Duodenal mucosa (tissue), 2 donors: Measurements from ENCODE around the gene CMIP.

ENCODE experiments used
- H3K27ac ChIP-seq: one replicate; pipeline ENCODE4 v1.7.0; 2013; ENCODE audit warnings: low read depth, low read length
- H3K27me3 ChIP-seq, 2 donors: one replicate each; pipeline ENCODE4 v1.7.0; 2013; ENCODE audit warnings: low read length in 2 of 2, control low read depth in 1 of 2; ENCODE audit not compliant: insufficient read depth in 2 of 2, control insufficient read depth in 1 of 2
- H3K36me3 ChIP-seq, 2 donors: one replicate each; pipeline ENCODE4 v1.7.0; 2013; ENCODE audit warnings: low read length in 2 of 2, control low read depth in 1 of 2; ENCODE audit not compliant: insufficient read depth in 2 of 2, control insufficient read depth in 1 of 2
- H3K4me1 ChIP-seq, 2 donors: one replicate each; pipeline ENCODE4 v1.7.0; 2013; ENCODE audit warnings: low read length in 2 of 2, control low read depth in 1 of 2; ENCODE audit not compliant: insufficient read depth in 2 of 2, control insufficient read depth in 1 of 2
- H3K4me3 ChIP-seq, 2 donors: one replicate each; pipeline ENCODE4 v1.7.0; 2013; ENCODE audit warnings: low read length in 2 of 2, low read depth in 1 of 2
- H3K9ac ChIP-seq, 2 donors: one replicate each; pipeline ENCODE4 v1.7.0; 2013; ENCODE audit warnings: low read length in 2 of 2, low read depth in 1 of 2
- H3K9me3 ChIP-seq, 2 donors: one replicate each; pipeline ENCODE4 v1.7.0; 2013; ENCODE audit warnings: low read length in 2 of 2, control low read depth in 1 of 2; ENCODE audit not compliant: control insufficient read depth in 1 of 2

The CMIP gene

GRCh38 chr16:81590714-81591544, 146.3 kb downstream of the CMIP start:
- Histone ChIP-seq H3K4me1 (peaks cover 22 to 29% of the 10 kb centered on the region in 2 donors), H3K36me3 (peaks cover 0 to 4% of the 10 kb centered on the region in 2 donors), H3K4me3 (no peak overlapping the region), H3K27me3 (no peaks in the 10 kb centered on the region), H3K9ac (peak overlapping the region in 1 of 2 donors; percentile 43), H3K9me3 (no peaks in the 10 kb centered on the region), H3K27ac (no peak overlapping the region)

- peaks cover 0 to 4% of the 10 kb centered on the region in 2 donors for H3K36me3 ChIP-seq
- no peaks in the 10 kb centered on the region for H3K27me3 ChIP-seq
- no peak overlapping the region for H3K27ac ChIP-seq
- peak overlapping the region in 1 of 2 donors; percentile 43 for H3K9ac ChIP-seq
- no peak overlapping the region for H3K4me3 ChIP-seq
- peaks cover 21 to 32% of the 10 kb centered on the region in 2 donors for H3K4me1 ChIP-seq
- H3K9me3 ChIP-seq = no peaks in the 10 kb centered on the region
These were observed 146.9 kb downstream of the CMIP start for GRCh38 chr16:81591545-81591870.

GRCh38 chr16:81592353-81592866, 147.8 kb downstream of the CMIP start:
- Histone ChIP-seq H3K27me3 (no peaks in the 10 kb centered on the region), H3K9me3 (no peaks in the 10 kb centered on the region), H3K27ac (no peak overlapping the region), H3K4me1 (peaks cover 26 to 39% of the 10 kb centered on the region in 2 donors), H3K4me3 (peak overlapping the region; percentile 26 to 48), H3K36me3 (peaks cover 0 to 4% of the 10 kb centered on the region in 2 donors), H3K9ac (no peak overlapping the region)

- no peak overlapping the region for H3K27ac ChIP-seq
- H3K4me3 ChIP-seq = no peak overlapping the region
- peaks cover 0 to 6% of the 10 kb centered on the region in 2 donors for H3K36me3 ChIP-seq
- H3K27me3 ChIP-seq = no peaks in the 10 kb centered on the region
- no peak overlapping the region for H3K9ac ChIP-seq
- H3K9me3 ChIP-seq = no peaks in the 10 kb centered on the region
- H3K4me1 ChIP-seq = peaks cover 32 to 43% of the 10 kb centered on the region in 2 donors
These were observed 148.9 kb downstream of the CMIP start for GRCh38 chr16:81593481-81593880.

GRCh38 chr16:81595629-81596292, 151.2 kb downstream of the CMIP start:
- Histone ChIP-seq H3K27ac (no peak overlapping the region), H3K9ac (no peak overlapping the region), H3K27me3 (no peaks in the 10 kb centered on the region), H3K4me3 (no peak overlapping the region), H3K9me3 (no peaks in the 10 kb centered on the region), H3K4me1 (peaks cover 35 to 45% of the 10 kb centered on the region in 2 donors), H3K36me3 (peaks cover 0 to 8% of the 10 kb centered on the region in 2 donors)

GRCh38 chr16:81597079-81597658, 152.6 kb downstream of the CMIP start:
- Histone ChIP-seq H3K27me3 (no peaks in the 10 kb centered on the region), H3K4me3 (no peak overlapping the region), H3K36me3 (peaks cover 0 to 8% of the 10 kb centered on the region in 2 donors), H3K9ac (no peak overlapping the region), H3K9me3 (no peaks in the 10 kb centered on the region), H3K27ac (no peak overlapping the region), H3K4me1 (peaks cover 38 to 43% of the 10 kb centered on the region in 2 donors)

GRCh38 chr16:81598083-81598482, 153.5 kb downstream of the CMIP start:
- H3K27ac ChIP-seq = no peak overlapping the region

GRCh38 chr16:81599034-81599744, 154.6 kb downstream of the CMIP start:
- no peak overlapping the region for H3K27ac ChIP-seq
- H3K9ac ChIP-seq = no peak overlapping the region

More at GRCh38 chr16:81598083-81598482, 153.5 kb downstream of the CMIP start:
- Histone ChIP-seq H3K9ac (no peak overlapping the region), H3K4me3 (no peak overlapping the region), H3K9me3 (no peaks in the 10 kb centered on the region), H3K4me1 (peaks cover 30 to 35% of the 10 kb centered on the region in 2 donors), H3K27me3 (no peaks in the 10 kb centered on the region), H3K36me3 (peaks cover 0 to 8% of the 10 kb centered on the region in 2 donors)

GRCh38 chr16:81600275-81600674, 155.7 kb downstream of the CMIP start:
- Histone ChIP-seq H3K4me1 (peaks cover 24 to 27% of the 10 kb centered on the region in 2 donors), H3K27ac (no peak overlapping the region), H3K9me3 (no peaks in the 10 kb centered on the region), H3K27me3 (no peaks in the 10 kb centered on the region), H3K9ac (no peak overlapping the region), H3K4me3 (no peak overlapping the region), H3K36me3 (peaks cover 0 to 8% of the 10 kb centered on the region in 2 donors)

More at GRCh38 chr16:81599034-81599744, 154.6 kb downstream of the CMIP start:
- Histone ChIP-seq H3K9me3 (no peaks in the 10 kb centered on the region), H3K27me3 (no peaks in the 10 kb centered on the region), H3K4me1 (peaks cover 24 to 30% of the 10 kb centered on the region in 2 donors), H3K36me3 (peaks cover 0 to 8% of the 10 kb centered on the region in 2 donors), H3K4me3 (no peak overlapping the region)
